Fibroblast of villous mesenchyme (primary cell): ENCODE measurements around the gene GSK3A. TPM values are rescaled to one million over a fixed set of nuclear protein-coding genes. Genes with fewer than 3 reads are reported as not detected.

Experiments
- total RNA-seq: library from RNA; depleted of rRNA; stranded (reverse); fragments of >200 nt; gene quantifications from 2 replicates; pipeline ENCODE4 v1.2.3, GENCODE V29; 2012

GSK3A gene
- total RNA-seq, 1 donor: 21.2 TPM

Other genes starting within 250 kb of the GSK3A start
- not detected in 2 replicates for gene ATP1A3, start 248.4 kb downstream of the GSK3A start, total RNA-seq
- not detected in 2 replicates for gene GRIK5, start 172.4 kb downstream of the GSK3A start, total RNA-seq
- gene ZNF574, start 166.4 kb downstream of the GSK3A start, total RNA-seq: 13.5 and 19.0 TPM in 2 replicates
- 1.3 and 1.9 TPM in 2 replicates for gene POU2F2, start 110.2 kb downstream of the GSK3A start, total RNA-seq
- 14.8 and 15.1 TPM in 2 replicates for gene DEDD2, start 24.9 kb downstream of the GSK3A start, total RNA-seq
- 14.8 and 20.3 TPM in 2 replicates for gene ZNF526, start 22.3 kb downstream of the GSK3A start, total RNA-seq
- 27.6 and 32.5 TPM in 2 replicates for gene ERF, start 12.5 kb upstream of the GSK3A start, total RNA-seq
- gene CIC, start 26.6 kb upstream of the GSK3A start, total RNA-seq: 23.7 and 26.7 TPM in 2 replicates
- 0.64 and 0.86 TPM in 2 replicates for gene PRR19, start 59.5 kb upstream of the GSK3A start, total RNA-seq
- gene PAFAH1B3, start 60.0 kb upstream of the GSK3A start, total RNA-seq: 28.5 and 48.0 TPM in 2 replicates
- gene TMEM145, start 70.7 kb upstream of the GSK3A start, total RNA-seq: not detected in 2 replicates
- gene MEGF8, start 83.0 kb upstream of the GSK3A start, total RNA-seq: 21.2 and 22.2 TPM in 2 replicates
- 0.32 TPM in 1 of 2 replicates, not detected in the other for gene CNFN, start 147.7 kb upstream of the GSK3A start, total RNA-seq
- 2.3 and 3.0 TPM in 2 replicates for gene LIPE, start 184.8 kb upstream of the GSK3A start, total RNA-seq
- gene CXCL17, start 200.3 kb upstream of the GSK3A start, total RNA-seq: not detected in 2 replicates